H1 (cell line): ENCODE data around the gene MAVS. TPM values are rescaled to one million over a fixed set of nuclear protein-coding genes. Genes with fewer than 3 reads are reported as not detected.

ENCODE experiments used
- GABPA ChIP-seq: IDR thresholded peaks from 2 replicates; pipeline ENCODE4 v1.6.1; 2011; ENCODE audit warnings: mild to moderate bottlenecking, low read length, moderate library complexity, borderline replicate concordance; ENCODE audit not compliant: insufficient read depth
- polyA plus RNA-seq, 7 experiments: library from polyadenylated mRNA; depleted of rRNA in 3 of 7; stranded (reverse) in 5 of 7; unstranded in 2 of 7; fragments of >200 nt in 5 of 7; fragments of 200-250 nt in 2 of 7; gene quantifications; 1 replicate in 5 of 7; 2 replicates in 1 of 7; 4 replicates in 1 of 7; pipeline versions ENCODE4 v1.2.1 to v1.2.3, GENCODE V29; 2011 to 2013; ENCODE audit warnings: missing spikeins in 2 of 7, mixed read lengths in 2 of 7
- total RNA-seq: library from RNA; stranded (reverse); fragmentation: NEBNext Ultra II Directional; extraction: Animal tissue kit (Norgen Biotek cat#: 25700); gene quantifications from 2 replicates; pipeline ENCODE4 v1.2.1, GENCODE V29; 2021
- TF ChIP-seq, protein P1 (sequence below), 3 experiments: IDR thresholded peaks; 1 replicate in 2 of 3; 2 replicates in 1 of 3; pipeline versions ENCODE4 v1.5.1 to v1.6.1; 2011; ENCODE audit warnings: low read length in 3 of 3, mild to moderate bottlenecking in 3 of 3, inconsistent platforms in 2 of 3, low read depth in 1 of 3, moderate library complexity in 1 of 3; ENCODE audit not compliant: insufficient read depth in 1 of 3; ENCODE audit errors: control extremely low read depth in 1 of 3

The MAVS gene
- total and polyA plus RNA-seq, 2 of the 8 experiments (the other 6 are each of a cell fraction or from before 2014, with no cell fraction given) = 9.9 to 24.3 TPM

DNA sequence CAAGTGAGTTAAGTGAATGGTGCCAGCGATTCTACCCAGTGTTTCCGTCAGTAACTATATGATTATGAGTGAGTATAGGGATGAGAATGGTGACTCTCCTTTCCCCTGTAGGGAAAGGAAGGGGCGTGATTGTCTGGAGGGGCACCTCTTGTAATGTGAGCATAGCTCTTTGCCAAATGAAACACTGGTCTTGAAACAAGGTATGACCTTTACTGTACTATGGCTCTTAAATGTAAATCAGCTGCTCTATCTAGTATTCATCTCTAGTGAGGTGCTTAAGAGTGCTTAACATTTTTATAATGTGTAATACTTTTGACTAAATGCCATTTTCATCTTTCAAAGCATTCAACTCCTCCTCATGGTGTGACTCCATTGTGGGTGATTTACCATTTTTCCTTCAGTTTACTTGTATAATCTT is 53.6 kb downstream of the MAVS start (continued):
- TF ChIP-seq, protein P1, sequence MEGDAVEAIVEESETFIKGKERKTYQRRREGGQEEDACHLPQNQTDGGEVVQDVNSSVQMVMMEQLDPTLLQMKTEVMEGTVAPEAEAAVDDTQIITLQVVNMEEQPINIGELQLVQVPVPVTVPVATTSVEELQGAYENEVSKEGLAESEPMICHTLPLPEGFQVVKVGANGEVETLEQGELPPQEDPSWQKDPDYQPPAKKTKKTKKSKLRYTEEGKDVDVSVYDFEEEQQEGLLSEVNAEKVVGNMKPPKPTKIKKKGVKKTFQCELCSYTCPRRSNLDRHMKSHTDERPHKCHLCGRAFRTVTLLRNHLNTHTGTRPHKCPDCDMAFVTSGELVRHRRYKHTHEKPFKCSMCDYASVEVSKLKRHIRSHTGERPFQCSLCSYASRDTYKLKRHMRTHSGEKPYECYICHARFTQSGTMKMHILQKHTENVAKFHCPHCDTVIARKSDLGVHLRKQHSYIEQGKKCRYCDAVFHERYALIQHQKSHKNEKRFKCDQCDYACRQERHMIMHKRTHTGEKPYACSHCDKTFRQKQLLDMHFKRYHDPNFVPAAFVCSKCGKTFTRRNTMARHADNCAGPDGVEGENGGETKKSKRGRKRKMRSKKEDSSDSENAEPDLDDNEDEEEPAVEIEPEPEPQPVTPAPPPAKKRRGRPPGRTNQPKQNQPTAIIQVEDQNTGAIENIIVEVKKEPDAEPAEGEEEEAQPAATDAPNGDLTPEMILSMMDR (IDR thresholded peaks at IDR 0.05; ENCODE audit: control extremely low read depth in 1 of 3, insufficient read depth in 1 of 3, low read depth in 1 of 3, low read length in 3 of 3) = no peak
- no peak for TF ChIP-seq GABPA
